ENCODE measurements around the gene TWSG1.

Gene TWSG1

DNA sequence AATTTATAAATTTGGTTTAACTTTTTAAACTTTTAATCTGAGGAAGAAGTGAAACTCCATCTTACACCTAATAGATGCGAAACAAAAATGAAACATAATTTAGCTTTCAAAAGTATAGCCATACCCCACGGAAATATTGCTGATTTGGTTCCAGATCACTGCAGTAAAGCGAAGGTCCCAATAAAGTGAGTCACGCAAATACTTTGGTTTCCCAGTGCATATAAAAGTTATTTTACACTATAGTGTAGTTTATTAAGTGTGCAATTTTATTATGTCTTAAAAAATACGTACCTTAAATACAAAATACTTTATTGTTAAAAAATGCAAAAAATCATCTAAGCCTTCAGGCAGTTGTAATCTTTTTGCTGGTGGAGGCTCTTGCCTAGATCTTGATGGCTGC is 55.1 kb downstream of the TWSG1 start:
- TF ChIP-seq GATA3 (IDR thresholded peaks at IDR 0.05; ENCODE audit: low read depth, low read length) (no peak), GATA2 (IDR thresholded peaks at IDR 0.05; ENCODE audit: low read depth, low read length) (no peak)

GRCh38 chr18:9392726-9393125 is 58.2 kb downstream of the TWSG1 start:
- TF ChIP-seq GATA3 (IDR thresholded peaks at IDR 0.05; ENCODE audit: low read depth, low read length) = no peak
- no peak for TF ChIP-seq GATA2 (IDR thresholded peaks at IDR 0.05; ENCODE audit: low read depth, low read length)

DNA sequence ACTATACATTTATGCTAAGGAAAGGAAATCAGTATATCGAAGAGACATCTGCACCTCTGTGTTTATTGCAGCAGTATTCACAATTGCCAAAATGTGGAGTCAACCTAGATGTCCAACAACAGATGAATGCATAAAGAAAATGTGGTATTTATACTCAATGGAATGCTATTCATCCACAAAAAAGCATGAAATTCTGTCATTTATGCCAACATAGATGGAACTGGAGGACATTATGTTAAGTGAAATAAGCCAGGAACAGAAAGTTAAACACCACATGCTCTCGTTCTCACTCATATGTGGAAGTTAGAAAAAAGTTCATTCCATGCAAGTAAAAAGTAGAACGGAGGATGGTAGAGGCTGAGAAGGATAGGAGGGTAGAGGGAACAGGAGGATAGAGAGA is 59.5 kb downstream of the TWSG1 start:
- no peak for TF ChIP-seq GATA2 (IDR thresholded peaks at IDR 0.05; ENCODE audit: low read depth, low read length)
- TF ChIP-seq GATA3 (IDR thresholded peaks at IDR 0.05; ENCODE audit: low read depth, low read length) = no peak

DNA sequence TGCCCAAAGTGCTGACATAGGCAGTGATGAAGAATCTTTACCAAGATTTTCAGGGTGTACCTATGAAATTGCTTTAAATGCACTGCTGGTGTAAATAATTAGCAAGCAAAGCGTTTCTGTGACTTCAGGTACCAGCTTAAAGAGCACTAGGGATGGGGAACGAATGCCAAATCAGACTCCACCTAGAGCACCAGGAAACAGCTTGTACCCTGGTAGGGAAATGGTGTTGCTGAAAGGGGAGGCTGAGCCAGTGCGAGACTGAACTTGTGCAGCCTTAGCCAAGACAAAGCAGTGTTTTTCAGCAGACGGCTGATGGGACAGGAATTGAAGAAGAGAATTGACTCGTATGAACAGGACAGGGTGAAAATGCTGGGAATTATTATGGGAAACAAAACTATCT is 65.6 kb downstream of the TWSG1 start:
- no peak for TF ChIP-seq GATA2 (IDR thresholded peaks at IDR 0.05; ENCODE audit: low read depth, low read length)
- TF ChIP-seq GATA3 (IDR thresholded peaks at IDR 0.05; ENCODE audit: low read depth, low read length) = no peak

DNA sequence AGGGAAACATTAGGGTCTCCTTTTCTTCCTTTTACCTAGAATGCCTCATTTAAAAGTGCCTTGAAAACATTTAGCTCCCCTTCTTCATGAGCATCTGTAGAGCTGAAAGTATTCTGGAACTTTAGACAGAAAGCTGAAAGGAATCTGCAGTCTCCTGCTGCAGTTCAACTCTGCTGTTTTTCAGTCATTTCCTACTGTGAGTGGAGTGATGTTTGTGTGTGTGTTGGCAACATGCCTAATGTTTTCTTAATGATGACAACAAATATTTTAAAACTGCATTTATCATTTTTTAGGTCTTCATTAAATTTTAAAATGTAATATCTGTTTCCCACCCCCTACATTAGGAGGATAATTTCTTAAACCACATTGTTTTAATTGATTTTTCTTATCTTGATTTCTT is 66.6 kb downstream of the TWSG1 start:
- TF ChIP-seq GATA2 (IDR thresholded peaks at IDR 0.05; ENCODE audit: low read depth, low read length) = no peak
- no peak for TF ChIP-seq GATA3 (IDR thresholded peaks at IDR 0.05; ENCODE audit: low read depth, low read length)

DNA sequence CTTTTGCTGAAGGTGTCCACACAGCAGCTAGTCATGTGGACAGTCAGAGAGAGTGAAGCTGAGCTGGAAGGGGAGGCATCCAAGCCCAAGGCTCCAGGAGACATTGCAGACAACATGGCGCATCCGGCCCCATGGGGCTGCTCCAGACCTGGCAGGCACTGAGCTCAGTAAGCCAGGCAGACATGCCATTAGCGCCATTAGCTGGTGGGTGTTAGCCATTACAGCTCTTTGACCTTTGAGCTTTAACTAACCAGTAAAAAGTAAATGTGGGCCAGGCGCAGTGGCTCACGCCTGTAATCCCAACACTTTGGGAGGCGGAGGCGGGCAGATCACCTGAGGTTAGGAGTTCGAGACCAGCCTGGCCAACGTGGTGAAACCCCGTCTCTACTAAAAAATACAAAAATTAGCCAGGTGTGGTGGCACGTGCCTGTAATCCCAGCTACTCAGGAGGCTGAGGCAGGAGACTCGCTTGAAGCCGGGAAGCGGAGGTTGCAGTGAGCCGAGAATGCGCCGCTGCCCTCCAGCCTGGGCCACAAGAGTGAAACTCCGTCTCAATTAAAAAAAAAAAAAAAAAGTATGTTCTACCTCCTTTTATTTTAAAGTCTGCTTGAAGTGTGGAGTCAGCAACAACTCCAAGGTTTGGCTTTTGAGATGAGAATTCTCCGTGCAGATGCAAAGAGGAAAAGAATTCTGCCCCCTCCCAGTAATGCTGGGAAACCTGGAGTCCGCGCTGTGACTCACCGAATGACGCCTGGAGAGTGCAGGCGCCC is 69.4 kb downstream of the TWSG1 start:
- TF ChIP-seq GATA2 (IDR thresholded peaks at IDR 0.05; ENCODE audit: low read depth, low read length) (no peak), GATA3 (IDR thresholded peaks at IDR 0.05; ENCODE audit: low read depth, low read length) (no peak)

DNA sequence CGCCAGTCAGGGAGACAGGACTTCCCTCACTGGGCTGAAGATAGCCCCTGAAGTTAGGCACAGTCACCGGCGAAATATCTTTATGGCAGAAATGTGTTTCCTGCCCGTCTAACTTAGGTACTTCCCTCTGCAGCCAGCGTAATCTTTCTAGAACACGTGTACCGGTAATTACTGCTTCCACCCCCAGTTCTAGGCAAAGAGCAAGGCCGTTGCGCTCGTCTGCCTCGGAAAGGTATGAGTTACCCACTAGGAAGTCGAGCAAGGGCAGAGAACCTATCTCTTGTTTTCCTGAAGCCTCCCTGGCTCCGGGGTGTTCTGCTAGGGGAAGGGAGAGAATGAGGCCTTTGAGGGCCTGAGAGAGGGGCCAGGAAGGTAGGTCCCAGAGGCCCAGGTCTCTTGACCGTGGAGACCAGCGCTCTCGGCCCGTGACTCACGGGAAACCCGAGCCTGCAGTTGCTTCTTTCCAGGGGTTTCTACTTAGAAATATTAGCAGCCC is 70.0 kb downstream of the TWSG1 start:
- TF ChIP-seq GATA3 (IDR thresholded peaks at IDR 0.05; ENCODE audit: low read depth, low read length) = no peak
- TF ChIP-seq GATA2 (IDR thresholded peaks at IDR 0.05; ENCODE audit: low read depth, low read length) = no peak

DNA sequence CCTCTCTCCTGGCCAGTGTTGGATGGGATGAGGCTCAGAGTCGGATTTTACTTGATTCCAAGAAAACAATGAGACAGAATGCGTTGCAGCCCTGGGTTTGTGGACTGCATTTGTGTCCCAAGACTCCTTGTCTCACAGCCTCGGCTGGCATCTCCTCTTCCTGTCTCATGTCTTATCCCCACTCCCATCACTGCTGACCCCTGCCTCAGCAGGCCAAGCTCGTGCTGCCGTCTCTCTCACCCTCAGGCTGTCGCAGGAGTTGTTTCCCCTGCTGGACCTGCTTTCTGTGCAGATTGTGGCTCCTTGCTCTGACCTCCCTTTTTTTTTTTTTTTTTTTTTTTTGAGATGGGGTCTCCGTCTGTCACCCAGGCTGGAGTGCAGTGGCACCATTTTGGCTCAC is 70.6 kb downstream of the TWSG1 start:
- no peak for TF ChIP-seq GATA3 (IDR thresholded peaks at IDR 0.05; ENCODE audit: low read depth, low read length)
- no peak for TF ChIP-seq GATA2 (IDR thresholded peaks at IDR 0.05; ENCODE audit: low read depth, low read length)

DNA sequence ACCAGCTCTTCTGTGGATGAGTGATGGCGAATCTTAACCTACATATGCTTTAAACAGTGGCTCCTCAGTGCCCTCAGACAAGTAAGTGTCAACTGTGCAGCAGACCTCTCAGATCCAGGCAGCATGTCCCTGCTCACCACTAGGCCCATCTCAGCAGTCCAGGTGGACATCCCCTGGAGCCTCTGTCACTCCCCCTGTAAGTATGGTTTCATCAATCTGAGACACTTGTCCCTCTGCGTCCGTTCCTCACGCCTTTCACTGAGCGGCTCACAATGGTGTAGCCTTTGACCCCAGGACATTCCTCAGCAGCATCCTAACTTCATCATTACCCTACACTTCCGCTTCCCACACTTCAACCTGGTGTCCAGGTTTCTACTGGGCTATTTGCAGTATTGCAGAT is 71.4 kb downstream of the TWSG1 start:
- TF ChIP-seq GATA2 (IDR thresholded peaks at IDR 0.05; ENCODE audit: low read depth, low read length) (no peak), GATA3 (IDR thresholded peaks at IDR 0.05; ENCODE audit: low read depth, low read length) (no peak)

GRCh38 chr18:9410515-9410914 is 75.9 kb downstream of the TWSG1 start:
- TF ChIP-seq GATA2 (IDR thresholded peaks at IDR 0.05; ENCODE audit: low read depth, low read length) = no peak
- TF ChIP-seq GATA3 (IDR thresholded peaks at IDR 0.05; ENCODE audit: low read depth, low read length) = no peak

DNA sequence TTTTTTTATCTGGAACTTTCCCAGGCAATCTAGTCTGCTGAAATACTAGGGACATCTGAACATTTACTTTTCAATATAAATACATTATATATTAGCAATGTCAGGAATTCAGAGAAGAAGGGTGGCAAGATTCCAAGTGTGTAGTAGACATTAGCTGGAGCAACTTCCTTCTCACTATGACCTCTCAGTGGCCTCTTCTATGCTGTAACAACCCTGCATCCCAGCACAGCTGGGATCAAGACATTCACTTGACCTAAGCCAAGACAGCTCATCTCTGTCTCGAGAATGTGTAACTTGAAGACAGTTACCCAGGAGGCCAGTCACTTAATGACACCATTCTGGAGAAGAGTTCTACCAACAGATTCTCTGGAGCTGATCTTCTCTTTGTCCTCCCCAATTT is 79.0 kb downstream of the TWSG1 start:
- TF ChIP-seq GATA3 (IDR thresholded peaks at IDR 0.05; ENCODE audit: low read depth, low read length) (no peak), GATA2 (IDR thresholded peaks at IDR 0.05; ENCODE audit: low read depth, low read length) (no peak)

GRCh38 chr18:9416563-9417072 is 82.0 kb downstream of the TWSG1 start:
- TF ChIP-seq GATA3 (IDR thresholded peaks at IDR 0.05; ENCODE audit: low read depth, low read length) (no peak), GATA2 (IDR thresholded peaks at IDR 0.05; ENCODE audit: low read depth, low read length) (no peak)

DNA sequence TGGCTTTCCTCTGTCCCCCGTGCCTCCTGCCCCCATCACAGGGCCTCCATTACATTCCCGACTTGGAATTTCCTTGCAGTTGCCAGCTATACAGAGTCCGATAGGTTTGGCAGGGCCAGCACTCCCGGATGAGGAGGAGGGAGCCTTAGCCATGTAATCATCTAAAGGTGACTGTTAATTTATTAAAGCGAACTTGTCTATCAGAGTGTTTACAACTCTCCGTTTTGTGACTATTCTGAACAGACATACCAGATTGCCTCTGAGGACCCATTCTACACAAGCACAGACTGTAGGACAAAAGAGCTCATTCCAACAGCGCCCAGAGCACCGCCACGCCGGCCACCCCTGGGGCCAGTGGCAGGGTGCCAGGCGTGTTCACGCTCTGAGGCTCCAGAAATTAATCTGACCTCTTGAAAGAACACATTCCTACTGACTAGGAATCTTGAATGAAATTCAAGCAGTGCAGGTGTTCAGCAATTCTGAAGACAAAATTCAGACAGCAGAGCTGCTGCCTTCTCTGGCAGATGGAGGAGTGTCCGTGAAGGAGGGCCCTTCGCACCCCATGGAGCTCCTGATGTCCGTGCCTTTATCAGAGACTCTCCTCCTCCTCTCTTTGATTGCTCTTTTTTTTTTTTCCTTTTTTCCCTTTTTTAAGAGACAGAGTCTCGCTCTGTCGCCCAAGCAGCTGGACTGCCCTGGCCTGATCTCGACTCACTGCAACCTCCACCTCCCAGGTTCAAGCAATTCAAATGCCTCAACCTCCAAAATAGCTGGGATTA is 82.7 kb downstream of the TWSG1 start:
- TF ChIP-seq GATA3 (IDR thresholded peaks at IDR 0.05; ENCODE audit: low read depth, low read length) = no peak
- no peak for TF ChIP-seq GATA2 (IDR thresholded peaks at IDR 0.05; ENCODE audit: low read depth, low read length)

- TF ChIP-seq GATA3 (IDR thresholded peaks at IDR 0.05; ENCODE audit: low read depth, low read length) (no peak), GATA2 (IDR thresholded peaks at IDR 0.05; ENCODE audit: low read depth, low read length) (0 out of 2 replicates have a peak, but pooled peaks have one; percentile 41)
Measured at GRCh38 chr18:9418047-9418690, 83.6 kb downstream of the TWSG1 start.
